Smooth muscle cell (in vitro differentiated cells): ENCODE data around the gene KANK4. TPM values are rescaled to one million over a fixed set of nuclear protein-coding genes. Genes with fewer than 3 reads are reported as not detected.

Experiments
- DNase-seq: peaks from one replicate; lab custom pipeline; 2025; ENCODE audit not compliant: unreplicated experiment; lab: John Stamatoyannopoulos, UW
- H2AFZ ChIP-seq: fragments of 200-600 bp; sonication (generic); 2 replicates; pipeline ENCODE4 v1.6.0; 2016; ENCODE audit warnings: antibody characterized with exemption, low read depth, mild to moderate bottlenecking
- H3F3A ChIP-seq: fragments of 200-600 bp; sonication (generic); 2 replicates; pipeline ENCODE4 v1.6.0; 2017; ENCODE audit warnings: antibody characterized with exemption, low read depth
- H3K27ac ChIP-seq: fragments of 200-600 bp; sonication (generic); 2 replicates; pipeline ENCODE4 v1.5.1; 2016; ENCODE audit warnings: low read depth, mild to moderate bottlenecking
- H3K27me3 ChIP-seq: fragments of 200-600 bp; sonication (generic); 2 replicates; pipeline ENCODE4 v1.6.1; 2016; ENCODE audit warnings: low read depth, mild to moderate bottlenecking
- H3K36me3 ChIP-seq: fragments of 200-600 bp; sonication (generic); 2 replicates; pipeline ENCODE4 v1.5.1; 2016; ENCODE audit warnings: low read depth
- H3K4me1 ChIP-seq: fragments of 200-600 bp; sonication (generic); 2 replicates; pipeline ENCODE4 v1.5.1; 2016; ENCODE audit warnings: low read depth
- H3K4me2 ChIP-seq: fragments of 200-600 bp; sonication (generic); 2 replicates; pipeline ENCODE4 v1.6.0; 2016; ENCODE audit warnings: mild to moderate bottlenecking
- H3K4me3 ChIP-seq: fragments of 200-600 bp; sonication (generic); 2 replicates; pipeline ENCODE4 v1.5.1; 2016; ENCODE audit warnings: mild to moderate bottlenecking
- H3K79me2 ChIP-seq: fragments of 200-600 bp; sonication (generic); 2 replicates; pipeline ENCODE4 v1.6.0; 2016; ENCODE audit warnings: low read depth, mild to moderate bottlenecking
- H3K9ac ChIP-seq: fragments of 200-600 bp; sonication (generic); 2 replicates; pipeline ENCODE4 v1.6.0; 2016; ENCODE audit warnings: low read depth
- H3K9me3 ChIP-seq: fragments of 200-600 bp; sonication (generic); replicated peaks from 2 replicates; pipeline ENCODE4 v1.5.1; 2016; ENCODE audit warnings: low read depth
- H4K20me1 ChIP-seq: fragments of 200-600 bp; sonication (generic); 2 replicates; pipeline ENCODE4 v1.6.0; 2016; ENCODE audit warnings: low read depth
- CTCF ChIP-seq: fragments of 200-600 bp; sonication (generic); IDR thresholded peaks from 2 replicates; pipeline ENCODE4 v1.5.1; 2017; ENCODE audit warnings: borderline replicate concordance, mild to moderate bottlenecking, antibody characterized with exemption; ENCODE audit not compliant: insufficient read depth, poor library complexity, severe bottlenecking
- WGBS: methylation state at CpG from one replicate; pipeline ENCODE4 v1.1.7; 2016; ENCODE audit warnings: low lambda C conversion rate; 5-methylcytosine and 5-hydroxymethylcytosine counted together
- polyA plus RNA-seq: library from polyadenylated mRNA; unstranded; fragments of >200 nt; fragmentation: Nextera tagmentation; extraction: Ambion mirVana; gene quantifications from 2 replicates; pipeline ENCODE4 v1.2.1, GENCODE V29; 2016
- total RNA-seq: library from RNA; depleted of rRNA; stranded (reverse); fragments of >200 nt; gene quantifications from 2 replicates; pipeline ENCODE4 v1.2.3, GENCODE V29; 2014

Gene KANK4
- total and polyA plus RNA-seq, 2 experiments from 2014 or later, result 69.2 to 77.8 TPM

GRCh38 chr1:62229468-62229867 is 89.8 kb downstream of the KANK4 start:
- no peaks in the 10 kb centered on the region for H4K20me1 ChIP-seq
- peaks cover 4% of the 10 kb centered on the region for H3K4me1 ChIP-seq
- H3K27ac ChIP-seq, result peak overlapping the region; percentile 63
- H3K9ac ChIP-seq, result no peak overlapping the region
- H3K36me3 ChIP-seq, result no peaks in the 10 kb centered on the region
- 48% methylated on average over 3 of the region's 3 CpGs for WGBS
- no peak for DNase-seq
- H3K27me3 ChIP-seq, result no peaks in the 10 kb centered on the region
- H3K79me2 ChIP-seq, result no peaks in the 10 kb centered on the region
- H3F3A ChIP-seq, result no peaks in the 10 kb centered on the region
- TF ChIP-seq CTCF, result no peak
- H3K4me3 ChIP-seq, result no peak overlapping the region
- H3K9me3 ChIP-seq, result no peaks in the 10 kb centered on the region
- H3K4me2 ChIP-seq, result no peak overlapping the region
- H2AFZ ChIP-seq, result no peak overlapping the region

GRCh38 chr1:62228883-62229187 is 90.4 kb downstream of the KANK4 start:
- no peak overlapping the region for H2AFZ ChIP-seq

DNA sequence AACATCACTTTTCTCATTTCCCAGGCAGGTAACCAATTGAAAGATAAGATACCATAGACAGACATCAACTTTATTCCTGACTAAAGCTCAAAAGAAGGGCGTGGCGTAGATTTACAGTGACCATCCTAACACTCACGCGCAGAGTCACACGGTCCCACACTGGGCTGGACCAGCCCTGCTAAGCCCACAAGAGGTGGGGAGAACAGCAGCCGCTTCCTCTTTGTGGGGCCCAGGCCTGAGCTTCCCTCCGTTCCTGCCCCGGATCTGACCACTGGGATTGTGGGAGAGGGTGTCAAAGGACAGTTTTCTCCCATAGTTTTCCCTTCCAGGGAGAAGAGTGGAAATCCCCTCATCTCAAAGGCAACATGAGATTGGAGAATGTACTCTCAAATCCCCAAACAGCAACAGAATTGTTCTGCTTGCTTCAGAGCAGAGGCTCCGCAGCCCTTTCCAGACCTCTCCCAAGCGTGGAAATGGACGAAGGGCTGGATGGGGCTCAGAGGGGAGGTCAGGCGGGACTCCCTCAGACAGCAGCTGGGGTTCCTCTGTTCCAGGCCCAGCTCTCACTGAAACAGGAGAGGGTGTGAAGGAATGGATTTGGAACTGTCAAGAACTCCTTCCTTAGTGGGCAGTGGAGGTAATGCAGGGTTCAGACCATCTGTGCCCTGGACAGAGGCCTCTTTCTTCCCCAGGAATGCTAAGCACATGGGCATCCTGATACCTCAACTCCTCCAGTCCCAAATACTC is 90.9 kb downstream of the KANK4 start:
- DNase-seq, result no peak
- no peaks in the 10 kb centered on the region for H3F3A ChIP-seq
- no peak overlapping the region for H3K9ac ChIP-seq
- H3K27ac ChIP-seq, result no peak overlapping the region
- no peaks in the 10 kb centered on the region for H4K20me1 ChIP-seq
- no peak for TF ChIP-seq CTCF
- no peak overlapping the region for H2AFZ ChIP-seq
- H3K4me3 ChIP-seq, result no peak overlapping the region
- H3K27me3 ChIP-seq, result no peaks in the 10 kb centered on the region
- WGBS, result 85% methylated on average over 12 of the region's 12 CpGs
- H3K4me1 ChIP-seq, result peaks cover 4% of the 10 kb centered on the region
- no peaks in the 10 kb centered on the region for H3K9me3 ChIP-seq
- H3K79me2 ChIP-seq, result no peaks in the 10 kb centered on the region
- no peak overlapping the region for H3K4me2 ChIP-seq
- no peaks in the 10 kb centered on the region for H3K36me3 ChIP-seq

More at GRCh38 chr1:62228883-62229187, 90.4 kb downstream of the KANK4 start:
- H3K4me3 ChIP-seq, result no peak overlapping the region
- H3K4me1 ChIP-seq, result peaks cover 4% of the 10 kb centered on the region
- no peak for DNase-seq
- no peaks in the 10 kb centered on the region for H3K79me2 ChIP-seq
- H3K27me3 ChIP-seq, result no peaks in the 10 kb centered on the region
- no peaks in the 10 kb centered on the region for H3K9me3 ChIP-seq
- TF ChIP-seq CTCF, result no peak
- no peaks in the 10 kb centered on the region for H3F3A ChIP-seq
- no peaks in the 10 kb centered on the region for H4K20me1 ChIP-seq
- H3K4me2 ChIP-seq, result no peak overlapping the region
- H3K9ac ChIP-seq, result no peak overlapping the region
- WGBS, result 78% methylated on average over 4 of the region's 4 CpGs
- no peaks in the 10 kb centered on the region for H3K36me3 ChIP-seq
- H3K27ac ChIP-seq, result no peak overlapping the region

DNA sequence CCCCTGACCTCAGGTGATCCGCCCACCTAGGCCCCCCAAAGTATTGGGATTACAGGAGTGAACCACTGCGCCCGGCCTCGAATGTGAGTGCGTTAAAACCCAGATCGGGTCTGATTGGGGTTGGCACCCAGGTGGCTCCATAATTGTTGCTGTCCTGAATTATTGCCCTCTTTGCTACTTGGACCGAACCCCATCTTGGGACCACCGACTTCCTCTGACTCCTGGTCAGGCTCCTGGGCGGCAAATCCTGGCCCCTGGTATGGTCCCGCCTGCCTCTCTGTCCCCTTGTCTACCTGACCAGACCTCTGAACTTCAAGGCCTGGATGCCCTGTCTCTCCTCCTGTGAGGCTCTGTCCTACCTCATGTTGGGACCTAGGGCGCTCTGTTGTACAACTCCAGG is 91.7 kb downstream of the KANK4 start:
- H3K9ac ChIP-seq, result no peak overlapping the region

More for the DNA sequence above, 91.7 kb downstream of the KANK4 start:
- 90% methylated on average over 11 of the region's 11 CpGs for WGBS
- H3K9me3 ChIP-seq, result no peaks in the 10 kb centered on the region
- no peaks in the 10 kb centered on the region for H3K79me2 ChIP-seq
- no peaks in the 10 kb centered on the region for H3K36me3 ChIP-seq
- H3F3A ChIP-seq, result no peaks in the 10 kb centered on the region
- H3K4me1 ChIP-seq, result peaks cover 4% of the 10 kb centered on the region
- no peak overlapping the region for H3K27ac ChIP-seq
- H2AFZ ChIP-seq, result no peak overlapping the region
- H4K20me1 ChIP-seq, result no peaks in the 10 kb centered on the region
- DNase-seq, result no peak
- no peak for TF ChIP-seq CTCF
- no peaks in the 10 kb centered on the region for H3K27me3 ChIP-seq
- no peak overlapping the region for H3K4me3 ChIP-seq
- no peak overlapping the region for H3K4me2 ChIP-seq
